GM19023 (cell line): ENCODE measurements around the gene PES1.
"Not testable (repeated sequence)": the region's sequence is repeated elsewhere in the genome, so short reads cannot be mapped to it uniquely, and the experiment has no call there.

ENCODE experiments used
- ATAC-seq: cut with Tn5 transposase; IDR thresholded peaks from one replicate; pipeline ENCODE4 v1.9.1; 2021; ENCODE audit warnings: mild to moderate bottlenecking, moderate library complexity; ENCODE audit not compliant: unreplicated experiment

PES1 gene

GRCh38 chr22:30609260-30610185, 17.8 kb upstream of the PES1 start:
- ATAC-seq = no peak

GRCh38 chr22:30607939-30608338, 16.2 kb upstream of the PES1 start:
- ATAC-seq = no peak

DNA sequence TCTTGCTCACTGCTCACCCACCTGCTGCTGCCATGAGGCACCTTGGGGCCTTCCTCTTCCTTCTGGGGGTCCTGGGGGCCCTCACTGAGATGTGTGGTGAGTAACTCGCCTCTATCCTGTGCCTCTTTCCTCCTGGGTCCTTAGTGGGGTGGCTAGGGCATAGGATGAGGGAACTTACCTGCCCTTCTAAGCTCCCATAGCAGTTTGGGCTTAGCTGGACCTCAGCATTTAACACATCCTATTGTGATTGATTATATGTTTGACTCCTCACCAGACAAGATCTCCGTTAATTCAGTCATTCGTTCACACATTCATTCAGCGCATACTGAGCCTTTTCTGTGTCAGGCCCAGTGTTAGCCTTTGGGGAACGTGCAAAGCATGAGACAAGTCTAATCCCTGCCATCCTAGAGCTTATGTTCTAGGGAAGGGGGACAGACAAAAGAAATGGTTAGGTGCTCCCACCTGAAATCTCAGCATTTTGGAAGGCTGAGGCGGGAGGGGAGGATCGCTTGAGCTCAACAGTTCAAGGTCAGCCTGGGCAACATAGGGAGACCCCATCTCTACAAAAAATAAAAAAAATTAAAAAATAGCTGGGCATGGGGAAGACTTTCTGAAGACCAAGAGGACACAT, 15.7 kb upstream of the PES1 start:
- ATAC-seq = no peak

GRCh38 chr22:30606455-30607299, 15.0 kb upstream of the PES1 start, which contains the start of gene TCN2:
TCN2 (plus strand) TSS chr22:30607174; CDS start chr22:30607332, 158 bp downstream.
- peak; percentile 48 for ATAC-seq

DNA sequence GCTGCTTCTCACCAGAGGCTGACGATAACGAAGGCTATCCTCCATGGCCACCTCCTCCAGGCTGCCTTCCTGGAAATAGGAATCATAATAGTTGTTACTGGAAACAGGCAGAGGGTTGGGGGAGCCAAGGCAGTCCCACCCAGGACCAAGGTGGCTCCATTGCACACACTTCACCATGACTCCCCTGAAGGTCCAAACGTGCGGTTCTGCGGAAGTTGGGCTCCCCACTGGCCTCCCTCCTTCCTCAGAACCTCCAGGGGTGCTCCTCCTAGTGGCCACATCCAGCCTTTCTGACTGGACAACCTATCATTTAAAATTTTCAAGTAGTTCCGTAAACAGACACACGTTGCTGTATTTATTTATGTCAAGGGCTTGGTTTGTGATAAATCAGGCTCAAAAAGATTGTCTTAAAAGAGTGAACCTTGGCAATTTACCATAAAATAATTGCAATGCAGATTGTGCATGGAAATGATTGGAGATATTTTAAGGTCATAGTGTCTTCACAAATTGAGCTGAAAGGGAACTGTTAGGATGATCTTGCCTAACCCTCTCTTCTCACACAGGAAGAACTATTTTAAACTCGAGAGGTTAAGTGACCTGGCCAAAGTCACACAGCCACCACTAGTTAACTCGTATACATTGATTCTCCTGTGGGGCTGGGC, 13.9 kb upstream of the PES1 start:
- no peak for ATAC-seq

GRCh38 chr22:30604723-30605122, 13.0 kb upstream of the PES1 start:
- ATAC-seq = no peak

DNA sequence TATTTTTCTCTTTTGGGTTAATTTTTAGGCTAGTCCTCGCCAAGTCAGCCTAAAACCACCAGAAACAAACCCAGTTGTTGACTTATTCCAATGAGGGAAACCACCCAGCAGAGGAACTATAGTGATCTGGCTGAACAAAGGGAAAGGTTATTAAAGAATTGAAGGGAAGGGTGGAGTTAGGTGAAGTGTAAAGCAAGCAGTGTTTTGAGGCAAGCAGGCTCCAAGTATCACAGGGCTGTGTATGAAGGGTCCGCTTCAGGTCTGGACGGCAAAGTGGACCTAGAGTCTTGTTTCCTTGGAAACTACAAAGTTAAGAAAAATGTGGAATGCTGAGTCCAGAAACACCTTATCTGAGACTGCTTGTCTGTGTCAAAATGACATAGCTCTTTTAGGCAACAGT, 12.1 kb upstream of the PES1 start:
- ATAC-seq = no peak

DNA sequence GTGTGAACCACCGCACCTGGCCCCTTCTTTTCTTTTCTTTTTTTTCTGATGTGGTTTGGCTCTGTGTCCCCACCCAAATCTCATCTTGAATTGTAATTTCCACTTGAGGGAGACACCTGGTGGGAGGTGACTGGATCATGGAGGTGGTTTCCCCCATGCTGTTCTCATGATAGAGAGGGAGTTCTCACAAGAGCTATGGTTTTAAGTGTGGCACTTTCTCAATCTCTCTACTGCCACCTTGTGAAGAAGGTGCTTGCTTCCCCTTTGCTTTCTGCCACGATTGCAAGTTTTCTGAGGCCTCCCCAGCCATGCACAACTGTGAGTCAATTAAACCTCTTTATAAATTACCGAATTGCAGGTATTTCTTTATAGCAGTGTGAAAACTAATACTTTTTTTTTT, 10.3 kb upstream of the PES1 start:
- no peak for ATAC-seq

DNA sequence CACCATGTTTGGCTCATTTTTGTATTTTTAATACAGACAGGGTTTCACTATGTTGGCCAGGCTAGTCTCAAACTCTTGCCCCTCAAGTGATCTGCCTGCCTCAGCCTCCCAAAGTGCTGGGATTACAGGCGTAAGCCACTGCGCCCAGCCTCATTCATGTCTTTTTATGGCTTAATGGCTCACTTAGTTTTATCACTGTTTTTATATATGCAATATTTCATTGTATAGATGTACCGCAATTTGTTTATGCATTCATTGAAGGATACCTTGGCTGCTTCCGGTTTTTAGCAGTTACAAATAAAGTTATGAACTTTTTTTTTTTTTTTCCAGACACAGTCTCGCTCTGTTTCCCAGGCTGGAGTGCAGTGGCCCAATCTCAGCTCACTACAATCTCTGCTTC, 9.8 kb upstream of the PES1 start:
- ATAC-seq = no peak

GRCh38 chr22:30600921-30601320, 9.2 kb upstream of the PES1 start:
- ATAC-seq = no peak

- no peak for ATAC-seq
Measured at GRCh38 chr22:30598986-30599385, 7.3 kb upstream of the PES1 start.

DNA sequence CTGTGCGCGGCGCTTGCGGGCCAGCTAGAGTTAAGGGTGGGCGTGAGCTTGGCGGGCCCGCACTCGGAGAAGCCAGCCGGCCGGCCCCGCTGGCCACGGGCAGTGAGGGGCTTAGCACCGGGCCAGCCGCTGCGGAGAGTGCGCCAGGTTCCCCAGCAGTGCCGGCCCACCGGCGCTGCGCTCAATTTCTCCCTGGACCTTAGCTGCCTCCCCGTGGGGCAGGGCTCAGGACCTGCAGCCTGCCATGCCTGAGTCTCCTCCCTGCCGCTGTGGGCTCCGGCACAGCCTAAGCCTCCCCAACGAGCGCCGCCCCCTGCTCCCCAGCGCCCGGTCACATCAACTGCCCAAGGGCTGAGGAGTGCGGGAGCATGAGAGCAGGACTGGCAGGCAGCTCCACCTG, 5.2 kb upstream of the PES1 start:
- no peak for ATAC-seq

DNA sequence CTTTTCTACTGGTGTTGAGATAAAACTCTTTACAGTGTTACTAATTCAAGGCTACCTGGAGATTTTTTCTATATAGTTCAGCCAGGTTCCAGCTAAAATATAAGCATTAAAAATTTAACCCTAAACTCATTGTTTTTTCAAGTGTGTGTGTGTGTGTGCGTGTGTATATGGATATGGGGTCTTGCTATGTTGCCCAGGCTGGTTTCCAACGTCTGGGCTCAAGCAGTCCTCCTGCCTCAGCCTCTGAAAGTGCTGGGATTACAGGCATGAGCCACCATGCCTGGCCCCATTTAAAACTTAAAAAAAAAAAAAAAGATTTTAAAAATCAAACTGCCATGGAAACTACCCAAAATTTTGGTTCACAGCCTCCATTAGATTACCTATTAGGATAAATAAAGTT, 4.5 kb upstream of the PES1 start:
- no peak for ATAC-seq

GRCh38 chr22:30592360-30592713, 627 bp upstream of the PES1 start:
- not testable (repeated sequence) for ATAC-seq

GRCh38 chr22:30591191-30591587, 521 bp downstream of the PES1 start:
- ATAC-seq = no peak

GRCh38 chr22:30586414-30586813, 5.3 kb downstream of the PES1 start:
- ATAC-seq = no peak

DNA sequence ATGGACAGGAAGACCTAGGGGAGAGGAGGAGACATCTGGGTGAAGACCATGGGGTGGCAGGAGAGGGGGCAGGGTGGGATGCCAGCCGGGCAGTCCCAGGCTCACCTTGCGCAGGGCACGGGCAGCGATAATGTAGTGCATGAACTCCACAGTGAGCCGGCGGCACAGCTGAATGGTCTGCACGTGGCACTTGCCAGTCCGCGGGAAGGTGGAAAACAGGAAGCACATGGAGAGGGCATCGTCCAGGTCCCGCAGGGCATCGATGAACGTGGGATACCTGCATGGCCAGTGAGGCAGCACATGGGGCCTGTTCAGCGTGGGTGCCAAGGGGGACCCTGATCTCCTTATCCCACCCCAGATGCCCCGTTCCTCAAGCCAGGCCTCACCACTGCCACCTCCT, 7.3 kb downstream of the PES1 start:
- no peak for ATAC-seq

DNA sequence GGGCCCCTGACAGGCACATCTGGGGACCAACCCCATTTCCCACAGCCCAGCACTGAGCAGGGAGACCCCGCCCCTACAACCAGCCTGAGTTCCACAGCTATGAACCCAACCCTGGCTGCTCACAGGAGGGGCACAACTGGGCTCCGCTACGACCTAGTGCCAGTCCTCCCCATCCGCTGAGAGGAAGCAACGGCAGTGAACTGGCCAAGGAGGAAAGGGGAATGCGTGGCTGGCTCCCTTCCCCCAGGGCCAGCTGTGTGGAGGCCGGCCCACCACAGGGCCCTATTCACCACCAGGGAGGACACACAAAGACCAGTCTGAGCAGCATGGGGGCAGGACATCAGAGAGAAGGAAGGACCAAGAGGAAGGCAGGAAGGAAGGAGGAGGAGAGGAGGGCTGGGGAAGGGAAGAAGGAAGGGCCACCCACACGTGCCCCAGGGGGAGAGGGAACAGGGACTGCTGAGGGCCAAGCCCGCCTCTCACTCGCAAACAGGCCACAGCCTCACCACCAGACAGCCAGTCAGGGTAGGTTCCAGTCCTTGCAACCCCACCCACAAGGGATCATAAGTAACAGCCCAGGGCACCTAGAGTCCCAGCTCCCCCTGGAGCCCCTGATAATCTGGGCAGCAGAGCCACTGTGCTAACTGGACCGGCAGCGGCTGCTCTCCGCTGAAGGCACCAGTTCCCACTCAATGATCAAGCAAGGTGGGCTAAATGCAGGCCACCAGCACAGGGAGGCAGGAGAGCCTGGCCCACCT, 8.7 kb downstream of the PES1 start:
- ATAC-seq = no peak

DNA sequence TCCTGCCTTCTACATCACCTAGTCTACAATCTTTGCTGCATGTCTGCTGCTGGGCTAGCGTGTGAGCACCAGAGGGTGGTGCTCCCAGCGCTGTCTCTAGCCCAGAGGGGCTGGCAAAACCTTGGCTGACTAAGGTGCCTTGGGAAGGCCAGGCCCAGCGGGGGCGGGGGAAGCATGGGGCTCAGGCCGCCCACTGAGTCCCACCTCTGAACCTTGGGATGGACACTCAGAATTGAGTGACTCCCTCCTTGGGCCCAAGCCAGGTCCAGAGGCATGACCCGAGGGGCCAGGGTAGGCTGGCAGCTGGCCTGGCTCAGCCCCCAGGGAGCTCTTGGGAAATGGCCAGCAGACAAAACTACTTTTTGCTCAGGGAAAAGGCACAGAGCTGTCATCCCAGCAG, 9.7 kb downstream of the PES1 start:
- ATAC-seq = no peak

- ATAC-seq = no peak
Measured at GRCh38 chr22:30580896-30581295, 10.8 kb downstream of the PES1 start.
